Stimulated activated CD8-positive, alpha-beta memory T cell treated with anti-CD3 and anti-CD28 coated beads, Interleukin-7, amount 100 ng/mL, for 24 hours (primary cell): Measurements from ENCODE around the gene RRP9.

Experiments
- DNase-seq: peaks from one replicate; pipeline ENCODE4 v3.0.0-alpha.2; 2020; ENCODE audit warnings: low read depth

The RRP9 gene

GRCh38 chr3:51970606-51971300, 29.0 kb upstream of the RRP9 start:
- DNase-seq, result no peak

GRCh38 chr3:51969841-51970240, 28.1 kb upstream of the RRP9 start:
- no peak for DNase-seq

GRCh38 chr3:51968883-51969678, 27.4 kb upstream of the RRP9 start:
- DNase-seq, result no peak

GRCh38 chr3:51968170-51968775, 26.6 kb upstream of the RRP9 start:
- no peak for DNase-seq

- no peak for DNase-seq
Observed at GRCh38 chr3:51967384-51968169, 25.9 kb upstream of the RRP9 start, which contains the start of gene PCBP4. PCBP4 (minus strand) TSS chr3:51967454; CDS start chr3:51961240, 6,214 bp downstream.

- DNase-seq, result no peak
Observed at GRCh38 chr3:51966922-51967383, 25.2 kb upstream of the RRP9 start.

- no peak for DNase-seq
Observed at GRCh38 chr3:51966486-51966885, 24.8 kb upstream of the RRP9 start.

- no peak for DNase-seq
Observed at GRCh38 chr3:51966016-51966415, 24.3 kb upstream of the RRP9 start.

GRCh38 chr3:51964521-51964920, 22.8 kb upstream of the RRP9 start:
- no peak for DNase-seq

- DNase-seq, result no peak
Observed at GRCh38 chr3:51963951-51964451, 22.3 kb upstream of the RRP9 start.

- no peak for DNase-seq
Observed at GRCh38 chr3:51962854-51963530, 21.3 kb upstream of the RRP9 start.

GRCh38 chr3:51961602-51962569, 20.2 kb upstream of the RRP9 start:
- no peak for DNase-seq

GRCh38 chr3:51961011-51961410, 19.3 kb upstream of the RRP9 start:
- DNase-seq, result no peak

GRCh38 chr3:51960386-51960785, 18.7 kb upstream of the RRP9 start:
- DNase-seq, result no peak

GRCh38 chr3:51959651-51960050, 17.9 kb upstream of the RRP9 start:
- no peak for DNase-seq

- DNase-seq, result no peak
Observed at GRCh38 chr3:51958603-51959521, 17.2 kb upstream of the RRP9 start.

- no peak for DNase-seq
Observed at GRCh38 chr3:51957520-51958205, 16.0 kb upstream of the RRP9 start.
